IMR-90 (cell line): ENCODE results near the gene TECTB. TPM values are rescaled to one million over a fixed set of nuclear protein-coding genes. Genes with fewer than 3 reads are reported as not detected.

Source experiments
- ATAC-seq: fragments of 200-7000 bp; cut with Tn5 transposase; 2 replicates; pipeline ENCODE4 v1.9.1; 2020; ENCODE audit warnings: low read depth, mild to moderate bottlenecking, moderate library complexity
- BruUV-seq: library from RNA; stranded (reverse); fragments of 400-500 nt; replicated peaks from 2 replicates; lab custom pipeline; 2021; lab: Mats Ljungman, UMichigan
- CTCF ChIA-PET: fragments of 300-600 bp; formaldehyde crosslinking; extraction: SDS; loops from one replicate; lab custom pipeline; 2021; ENCODE audit warnings: antibody characterized with exemption; lab: Yijun Ruan, JAX
- POLR2A ChIA-PET: fragments of 300-600 bp; sonication (Branson Sonifier 250); formaldehyde crosslinking; loops from one replicate; lab custom pipeline; 2022; ENCODE audit warnings: antibody characterized with exemption; ENCODE audit not compliant: unreplicated experiment; lab: Charles Lee
- DNase-seq: peaks from one replicate; pipeline ENCODE4 v3.0.0; 2013
- H2AFZ ChIP-seq: replicated peaks from 2 replicates; pipeline ENCODE3; 2013; ENCODE audit warnings: low read length, mild to moderate bottlenecking; ENCODE audit not compliant: poor library complexity
- H2AK5ac ChIP-seq: 2 replicates; pipeline ENCODE4 v1.6.1; 2013; ENCODE audit warnings: low read depth, low read length, inconsistent platforms
- H2AK9ac ChIP-seq: replicated peaks from 2 replicates; pipeline ENCODE3; 2013; ENCODE audit warnings: mild to moderate bottlenecking, low read depth, low read length, moderate library complexity; ENCODE audit not compliant: poor library complexity
- H2BK120ac ChIP-seq: 2 replicates; pipeline ENCODE4 v1.6.1; 2013; ENCODE audit warnings: low read depth, low read length, inconsistent platforms
- H2BK15ac ChIP-seq: 3 replicates; pipeline ENCODE4 v1.6.1; 2013; ENCODE audit warnings: low read depth, low read length, inconsistent platforms
- H2BK20ac ChIP-seq: 2 replicates; pipeline ENCODE4 v1.6.1; 2013; ENCODE audit warnings: low read depth, mild to moderate bottlenecking, inconsistent platforms, low read length, moderate library complexity
- H2BK5ac ChIP-seq: 2 replicates; pipeline ENCODE4 v1.6.1; 2013; ENCODE audit warnings: mild to moderate bottlenecking, low read depth, low read length, inconsistent platforms; ENCODE audit not compliant: poor library complexity, severe bottlenecking
- H3K14ac ChIP-seq: replicated peaks from 2 replicates; pipeline ENCODE4 v1.6.1; 2013; ENCODE audit warnings: low read depth, low read length, inconsistent platforms
- H3K18ac ChIP-seq: 2 replicates; pipeline ENCODE4 v1.6.1; 2013; ENCODE audit warnings: low read depth, low read length, control low read depth
- H3K23ac ChIP-seq: 2 replicates; pipeline ENCODE4 v1.6.1; 2013; ENCODE audit warnings: low read depth, low read length, inconsistent platforms
- H3K27ac ChIP-seq: 2 replicates; pipeline ENCODE4 v1.5.1; 2013; ENCODE audit warnings: mild to moderate bottlenecking, control low read depth, low read length; ENCODE audit not compliant: insufficient read depth
- H3K27me3 ChIP-seq: 2 replicates; pipeline ENCODE4 v1.6.1; 2013; ENCODE audit warnings: low read length; ENCODE audit not compliant: control insufficient read depth, insufficient read depth
- H3K36me3 ChIP-seq: 2 replicates; pipeline ENCODE4 v1.6.1; 2013; ENCODE audit warnings: low read length, mixed read lengths; ENCODE audit not compliant: control insufficient read depth, insufficient read depth
- H3K4ac ChIP-seq: 2 replicates; pipeline ENCODE4 v1.6.1; 2013; ENCODE audit warnings: low read depth, low read length, inconsistent platforms
- H3K4me1 ChIP-seq: 2 replicates; pipeline ENCODE4 v1.6.1; 2013; ENCODE audit warnings: low read length, mixed read lengths; ENCODE audit not compliant: control insufficient read depth, insufficient read depth
- H3K4me2 ChIP-seq: 2 replicates; pipeline ENCODE4 v1.6.1; 2013; ENCODE audit warnings: low read depth, mild to moderate bottlenecking, control low read depth, low read length, moderate library complexity
- H3K4me3 ChIP-seq: 2 replicates; pipeline ENCODE4 v1.5.1; 2013; ENCODE audit warnings: low read depth, mild to moderate bottlenecking, control low read depth, low read length, moderate library complexity; ENCODE audit not compliant: insufficient read depth
- H3K56ac ChIP-seq: 2 replicates; pipeline ENCODE4 v1.6.1; 2013; ENCODE audit warnings: low read length, inconsistent platforms; ENCODE audit not compliant: insufficient read depth; ENCODE audit errors: extremely low read depth
- H3K79me1 ChIP-seq, 2 experiments: 2 replicates each; pipeline ENCODE4 v1.6.1; 2013; ENCODE audit warnings: low read length in 2 of 2, inconsistent platforms in 1 of 2, low read depth in 1 of 2
- H3K9ac ChIP-seq: 2 replicates; pipeline ENCODE4 v1.6.1; 2013; ENCODE audit warnings: low read depth, low read length, control low read depth
- H3K9me1 ChIP-seq: 2 replicates; pipeline ENCODE4 v1.6.1; 2013; ENCODE audit warnings: low read length, inconsistent platforms; ENCODE audit not compliant: insufficient read depth
- H3K9me3 ChIP-seq: 2 replicates; pipeline ENCODE4 v1.6.1; 2013; ENCODE audit warnings: low read length; ENCODE audit not compliant: control insufficient read depth, insufficient read depth
- H4K20me1 ChIP-seq: 2 replicates; pipeline ENCODE4 v1.6.1; 2013; ENCODE audit warnings: low read length, inconsistent platforms; ENCODE audit not compliant: insufficient read depth
- H4K5ac ChIP-seq: 2 replicates; pipeline ENCODE4 v1.6.1; 2013; ENCODE audit warnings: mild to moderate bottlenecking, low read depth, low read length, control low read depth
- H4K8ac ChIP-seq, 2 experiments: 2 replicates each; pipeline ENCODE4 v1.6.1; 2013; ENCODE audit warnings: low read depth in 2 of 2, low read length in 2 of 2, control low read depth in 1 of 2, inconsistent platforms in 1 of 2
- H4K91ac ChIP-seq: 2 replicates; pipeline ENCODE4 v1.6.1; 2013; ENCODE audit warnings: low read depth, low read length, inconsistent platforms; ENCODE audit not compliant: insufficient read depth
- CTCF ChIP-seq: conservative IDR thresholded peaks from 2 replicates; pipeline ENCODE4 v1.5.1; 2012; ENCODE audit warnings: mild to moderate bottlenecking, low read depth, low read length, improper control_type of control experiment
- ELK1 ChIP-seq: fragments of 150-350 bp; IDR thresholded peaks from 2 replicates; pipeline ENCODE4 v1.6.1; 2016; ENCODE audit warnings: low read depth, mild to moderate bottlenecking, low read length, moderate library complexity, borderline replicate concordance
- MAZ ChIP-seq: IDR thresholded peaks from 2 replicates; pipeline ENCODE4 v1.6.1; 2012; ENCODE audit warnings: low read depth, mild to moderate bottlenecking, low read length, improper control_type of control experiment, moderate library complexity, borderline replicate concordance
- MXI1 ChIP-seq: IDR thresholded peaks from 2 replicates; pipeline ENCODE4 v1.6.1; 2012; ENCODE audit warnings: low read depth, mild to moderate bottlenecking, low read length, moderate library complexity, borderline replicate concordance
- NFE2L2 ChIP-seq: fragments of 150-350 bp; IDR thresholded peaks from 2 replicates; pipeline ENCODE4 v1.6.1; 2016; ENCODE audit warnings: low read depth, mild to moderate bottlenecking, low read length
- POLR2A ChIP-seq: IDR thresholded peaks from 2 replicates; pipeline ENCODE4 v1.6.1; 2012; ENCODE audit warnings: mild to moderate bottlenecking, low read depth, low read length
- RAD21 ChIP-seq: IDR thresholded peaks from 2 replicates; pipeline ENCODE4 v1.6.1; 2012; ENCODE audit warnings: low read length, improper control_type of control experiment
- RCOR1 ChIP-seq: IDR thresholded peaks from 2 replicates; pipeline ENCODE4 v1.6.1; 2012; ENCODE audit warnings: mild to moderate bottlenecking, low read length, improper control_type of control experiment; ENCODE audit not compliant: insufficient replicate concordance
- SMC3 ChIP-seq: fragments of 150-350 bp; IDR thresholded peaks from 2 replicates; pipeline ENCODE4 v1.6.1; 2016; ENCODE audit warnings: low read depth, mild to moderate bottlenecking, antibody characterized with exemption, low read length, moderate library complexity
- WGBS, 2 experiments: methylation state at CpG; one replicate each; pipeline versions ENCODE4 v1.1.5 to v1.1.7; 2013; ENCODE audit warnings: missing lambda C conversion rate in 2 of 2; ENCODE audit not compliant: insufficient read length in 1 of 2; ENCODE audit errors: extremely low coverage in 2 of 2; 5-methylcytosine and 5-hydroxymethylcytosine counted together
- dilution Hi-C: fragments of 300-500 bp; cut with HindIII; formaldehyde crosslinking; loops from one replicate; pipeline ENCODE4 v1.14.3; 2018; ENCODE audit warnings: low sequenced_read_pairs; ENCODE audit not compliant: unreplicated experiment
- in situ Hi-C: fragments of 300-500 bp; cut with MboI; formaldehyde crosslinking; loops from 3 replicates; pipeline ENCODE4 v1.14.3; 2019; ENCODE audit warnings: low sequenced_read_pairs, inconsistent platforms, mixed read lengths
- intact Hi-C: fragments of 100-400 bp; cut with micrococcal nuclease; formaldehyde crosslinking; loops from 2 replicates; pipeline ENCODE4 v1.10.0; 2022
- polyA plus RNA-seq, 3 experiments: library from polyadenylated mRNA; depleted of rRNA; stranded (reverse); fragments of >200 nt; gene quantifications; 2 replicates each; pipeline ENCODE4 v1.2.3, GENCODE V29; 2012; ENCODE audit warnings: low replicate concordance in 1 of 3
- total RNA-seq: library from RNA; depleted of rRNA; stranded (reverse); fragments of >200 nt; gene quantifications from 2 replicates; pipeline ENCODE4 v1.2.3, GENCODE V29; 2012
- TF ChIP-seq, protein P1 (sequence below): fragments of 150-350 bp; IDR thresholded peaks from 2 replicates; pipeline ENCODE4 v1.6.1; 2017; ENCODE audit warnings: mild to moderate bottlenecking, antibody characterized with exemption, low read length, low read depth

The TECTB gene
- total and polyA plus RNA-seq, 2 of the 4 experiments (the other 2 are of a cell fraction) = not detected

GRCh38 chr10:112248584-112249295 is 34.5 kb upstream of the TECTB start:
- Histone ChIP-seq H4K20me1 (no peaks in the 10 kb centered on the region), H3K23ac (no peak overlapping the region), H3K9me1 (no peaks in the 10 kb centered on the region), H3K14ac (no peak overlapping the region), H4K8ac (no peak overlapping the region), H4K91ac (no peak overlapping the region), H3K79me1 (no peaks in the 10 kb centered on the region), H3K18ac (no peak overlapping the region), H2BK20ac (no peak overlapping the region), H2BK5ac (no peak overlapping the region), H2AFZ (no peak overlapping the region), H2BK120ac (no peak overlapping the region), H3K9me3 (peaks cover 8% of the 10 kb centered on the region), H3K27ac (no peak overlapping the region), H3K9ac (no peak overlapping the region), H3K27me3 (no peaks in the 10 kb centered on the region), H3K36me3 (no peaks in the 10 kb centered on the region), H3K56ac (no peak overlapping the region), H3K4me1 (peaks cover 2% of the 10 kb centered on the region; the same call in 1 of the 2 replicates), H2AK5ac (no peak overlapping the region), H3K4ac (no peak overlapping the region), H3K4me3 (no peak overlapping the region), H4K5ac (no peak overlapping the region), H2AK9ac (no peak overlapping the region), H3K4me2 (no peak overlapping the region), H2BK15ac (no peak overlapping the region)
- intact Hi-C loops = no loop called here
- ATAC-seq (no peak), DNase-seq (no peak)
- TF ChIP-seq MAZ = no peak
- TF ChIP-seq RAD21 = no peak
- TF ChIP-seq SMC3 = no peak
- TF ChIP-seq, protein P1, sequence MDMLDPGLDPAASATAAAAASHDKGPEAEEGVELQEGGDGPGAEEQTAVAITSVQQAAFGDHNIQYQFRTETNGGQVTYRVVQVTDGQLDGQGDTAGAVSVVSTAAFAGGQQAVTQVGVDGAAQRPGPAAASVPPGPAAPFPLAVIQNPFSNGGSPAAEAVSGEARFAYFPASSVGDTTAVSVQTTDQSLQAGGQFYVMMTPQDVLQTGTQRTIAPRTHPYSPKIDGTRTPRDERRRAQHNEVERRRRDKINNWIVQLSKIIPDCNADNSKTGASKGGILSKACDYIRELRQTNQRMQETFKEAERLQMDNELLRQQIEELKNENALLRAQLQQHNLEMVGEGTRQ = no peak
- TF ChIP-seq CTCF = no peak
- no peak for TF ChIP-seq ELK1
- no peak for TF ChIP-seq POLR2A
- no peak for TF ChIP-seq MXI1
- TF ChIP-seq NFE2L2 = no peak
- no peak for TF ChIP-seq RCOR1
- CTCF ChIA-PET = no interaction called here
- 67% methylated on average over 1 of the region's 2 CpGs; no CpG with 5 or more reads in 1 of the 2 experiments for WGBS, 2 experiments
- BruUV-seq = no TSS peak
- in situ Hi-C loops = no loop called here
- POLR2A ChIA-PET = no interaction called here
- dilution Hi-C loops = no loop called here
